OCI-LY1 (cell line): Measurements from ENCODE around the gene COMP.

Source experiments
- H2AFZ ChIP-seq: fragments of 200-600 bp; sonication (generic), shearing (Covaris generic); 2 replicates; pipeline ENCODE4 v1.6.0; 2014; ENCODE audit warnings: antibody characterized with exemption, mild to moderate bottlenecking, low read length
- H3F3A ChIP-seq: fragments of 200-600 bp; sonication (generic), shearing (Covaris generic); 2 replicates; pipeline ENCODE4 v1.6.0; 2014; ENCODE audit warnings: mild to moderate bottlenecking, antibody characterized with exemption, low read length, moderate library complexity; ENCODE audit not compliant: insufficient read depth
- H3K27ac ChIP-seq: fragments of 200-600 bp; sonication (generic); 2 replicates; pipeline ENCODE4 v1.5.1; 2014; ENCODE audit warnings: low read length, mixed run types, mild to moderate bottlenecking, low read depth; ENCODE audit not compliant: poor library complexity, severe bottlenecking
- H3K27me3 ChIP-seq: fragments of 200-600 bp; sonication (generic); 2 replicates; pipeline ENCODE4 v1.6.0; 2014; ENCODE audit warnings: antibody characterized with exemption, mild to moderate bottlenecking, low read length, moderate library complexity; ENCODE audit not compliant: insufficient read depth
- H3K36me3 ChIP-seq: fragments of 200-600 bp; sonication (generic); 2 replicates; pipeline ENCODE4 v1.6.1; 2014; ENCODE audit warnings: mild to moderate bottlenecking, antibody characterized with exemption, low read length, moderate library complexity, mixed read lengths; ENCODE audit not compliant: insufficient read depth
- H3K4me1 ChIP-seq: fragments of 200-600 bp; sonication (generic); 2 replicates; pipeline ENCODE4 v1.5.1; 2014; ENCODE audit warnings: mild to moderate bottlenecking, low read length, moderate library complexity; ENCODE audit not compliant: insufficient read depth, severe bottlenecking
- H3K4me2 ChIP-seq: fragments of 200-600 bp; sonication (generic), shearing (Covaris generic); 2 replicates; pipeline ENCODE4 v1.6.1; 2014; ENCODE audit warnings: low read length
- H3K4me3 ChIP-seq: fragments of 200-600 bp; sonication (generic); 2 replicates; pipeline ENCODE4 v1.5.1; 2014; ENCODE audit warnings: low read length, low read depth, mild to moderate bottlenecking, mixed read lengths; ENCODE audit not compliant: poor library complexity, severe bottlenecking
- H3K79me2 ChIP-seq: fragments of 200-600 bp; shearing (Covaris generic); 2 replicates; pipeline ENCODE4 v1.6.1; 2016; ENCODE audit warnings: mixed run types, low read length, mixed read lengths; ENCODE audit not compliant: insufficient read depth
- H3K9ac ChIP-seq: fragments of 200-600 bp; sonication (generic), shearing (Covaris generic); 2 replicates; pipeline ENCODE4 v1.6.1; 2014; ENCODE audit warnings: mild to moderate bottlenecking, low read length, mixed read lengths
- H3K9me2 ChIP-seq: fragments of 200-600 bp; sonication (generic), shearing (Covaris generic); 2 replicates; pipeline ENCODE4 v1.6.1; 2014; ENCODE audit warnings: low read depth, mild to moderate bottlenecking, low read length, mixed read lengths
- H3K9me3 ChIP-seq: fragments of 200-600 bp; shearing (Covaris generic); 2 replicates; pipeline ENCODE4 v1.6.1; 2014; ENCODE audit warnings: low read length, mixed read lengths
- H4K20me1 ChIP-seq: fragments of 200-600 bp; sonication (generic), shearing (Covaris generic); 2 replicates; pipeline ENCODE4 v1.6.0; 2016; ENCODE audit warnings: mild to moderate bottlenecking, low read length; ENCODE audit not compliant: insufficient read depth
- EZH2 ChIP-seq: fragments of 200-600 bp; sonication (generic), shearing (Covaris generic); IDR thresholded peaks from 2 replicates; pipeline ENCODE4 v1.8.0; 2017; ENCODE audit warnings: borderline replicate concordance, mixed run types, mild to moderate bottlenecking, antibody characterized with exemption, low read length, moderate library complexity, mixed read lengths
- TF ChIP-seq, protein P1 (sequence below): fragments of 200-600 bp; sonication (generic), shearing (Covaris generic); IDR thresholded peaks from 2 replicates; pipeline ENCODE4 v1.5.1; 2017; ENCODE audit warnings: mild to moderate bottlenecking, antibody characterized with exemption, low read length, moderate library complexity, mixed read lengths

The COMP gene

DNA sequence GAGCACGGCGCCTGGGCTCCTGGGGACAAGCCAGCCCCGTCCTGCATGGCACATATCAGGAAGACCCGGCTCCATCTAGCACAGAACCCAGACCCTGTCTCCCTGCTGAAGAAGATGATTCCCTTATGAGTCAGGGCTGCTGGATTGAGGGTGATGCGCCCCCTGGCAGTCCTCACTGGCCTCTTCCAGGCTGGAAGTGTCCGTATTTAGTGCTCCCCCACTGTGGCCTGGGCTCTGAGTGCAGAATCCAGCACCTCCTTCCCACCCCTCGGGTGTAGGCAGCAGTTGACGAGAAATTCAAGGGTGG is 14.9 kb downstream of the COMP start:
- no peak for TF ChIP-seq EZH2
- TF ChIP-seq, protein P1, sequence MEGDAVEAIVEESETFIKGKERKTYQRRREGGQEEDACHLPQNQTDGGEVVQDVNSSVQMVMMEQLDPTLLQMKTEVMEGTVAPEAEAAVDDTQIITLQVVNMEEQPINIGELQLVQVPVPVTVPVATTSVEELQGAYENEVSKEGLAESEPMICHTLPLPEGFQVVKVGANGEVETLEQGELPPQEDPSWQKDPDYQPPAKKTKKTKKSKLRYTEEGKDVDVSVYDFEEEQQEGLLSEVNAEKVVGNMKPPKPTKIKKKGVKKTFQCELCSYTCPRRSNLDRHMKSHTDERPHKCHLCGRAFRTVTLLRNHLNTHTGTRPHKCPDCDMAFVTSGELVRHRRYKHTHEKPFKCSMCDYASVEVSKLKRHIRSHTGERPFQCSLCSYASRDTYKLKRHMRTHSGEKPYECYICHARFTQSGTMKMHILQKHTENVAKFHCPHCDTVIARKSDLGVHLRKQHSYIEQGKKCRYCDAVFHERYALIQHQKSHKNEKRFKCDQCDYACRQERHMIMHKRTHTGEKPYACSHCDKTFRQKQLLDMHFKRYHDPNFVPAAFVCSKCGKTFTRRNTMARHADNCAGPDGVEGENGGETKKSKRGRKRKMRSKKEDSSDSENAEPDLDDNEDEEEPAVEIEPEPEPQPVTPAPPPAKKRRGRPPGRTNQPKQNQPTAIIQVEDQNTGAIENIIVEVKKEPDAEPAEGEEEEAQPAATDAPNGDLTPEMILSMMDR = no peak
- Histone ChIP-seq H4K20me1 (no peaks in the 10 kb centered on the region), H3K9me2 (no peaks in the 10 kb centered on the region), H3K4me2 (no peak overlapping the region), H3K27ac (no peak overlapping the region), H3K79me2 (no peaks in the 10 kb centered on the region), H3K4me1 (no peaks in the 10 kb centered on the region), H3F3A (no peaks in the 10 kb centered on the region), H3K36me3 (no peaks in the 10 kb centered on the region), H2AFZ (no peak overlapping the region), H3K9me3 (no peaks in the 10 kb centered on the region), H3K27me3 (peaks cover 18% of the 10 kb centered on the region), H3K9ac (no peak overlapping the region), H3K4me3 (no peak overlapping the region)

DNA sequence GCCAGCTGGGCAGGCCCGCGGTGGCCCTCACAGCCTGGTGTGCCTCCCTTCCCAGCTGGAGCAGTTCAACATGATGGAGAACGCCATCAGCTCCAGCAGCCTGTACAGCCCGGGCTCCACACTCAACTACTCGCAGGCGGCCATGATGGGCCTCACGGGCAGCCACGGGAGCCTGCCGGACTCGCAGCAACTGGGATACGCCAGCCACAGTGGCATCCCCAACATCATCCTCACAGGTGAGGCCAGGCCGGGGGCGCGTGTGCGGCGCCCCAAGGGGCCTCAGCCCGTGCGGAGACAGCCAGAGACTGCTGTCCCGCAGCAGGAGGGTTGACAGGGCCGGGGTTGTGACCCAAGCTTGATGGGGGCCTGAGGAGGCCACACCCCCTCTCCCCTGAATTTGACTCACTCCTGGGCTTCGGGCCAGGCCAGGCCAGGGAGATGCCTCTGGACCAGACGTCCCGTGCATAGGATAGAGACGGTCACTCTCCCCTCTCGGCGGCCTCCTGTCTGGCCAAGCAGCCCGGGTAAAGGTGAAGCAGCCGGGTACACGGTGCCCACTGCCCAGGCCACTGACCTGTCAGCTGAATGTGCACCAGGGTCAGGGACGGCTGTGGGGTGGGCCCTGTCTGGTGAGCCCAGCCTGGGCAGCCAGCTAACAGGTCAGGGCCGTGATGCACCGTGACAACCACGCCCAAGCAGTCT is 15.4 kb downstream of the COMP start:
- no peak overlapping the region for H2AFZ ChIP-seq
- H3F3A ChIP-seq = no peaks in the 10 kb centered on the region
- H3K9me3 ChIP-seq = no peaks in the 10 kb centered on the region
- no peak overlapping the region for H3K9ac ChIP-seq
- TF ChIP-seq, protein P1 = no peak
- TF ChIP-seq EZH2 = no peak
- no peaks in the 10 kb centered on the region for H3K36me3 ChIP-seq
- no peaks in the 10 kb centered on the region for H3K79me2 ChIP-seq
- no peak overlapping the region for H3K4me3 ChIP-seq
- H3K27ac ChIP-seq = no peak overlapping the region
- H3K9me2 ChIP-seq = no peaks in the 10 kb centered on the region
- H3K4me1 ChIP-seq = no peaks in the 10 kb centered on the region
- peaks cover 21% of the 10 kb centered on the region for H3K27me3 ChIP-seq
- H4K20me1 ChIP-seq = no peaks in the 10 kb centered on the region
- no peak overlapping the region for H3K4me2 ChIP-seq

DNA sequence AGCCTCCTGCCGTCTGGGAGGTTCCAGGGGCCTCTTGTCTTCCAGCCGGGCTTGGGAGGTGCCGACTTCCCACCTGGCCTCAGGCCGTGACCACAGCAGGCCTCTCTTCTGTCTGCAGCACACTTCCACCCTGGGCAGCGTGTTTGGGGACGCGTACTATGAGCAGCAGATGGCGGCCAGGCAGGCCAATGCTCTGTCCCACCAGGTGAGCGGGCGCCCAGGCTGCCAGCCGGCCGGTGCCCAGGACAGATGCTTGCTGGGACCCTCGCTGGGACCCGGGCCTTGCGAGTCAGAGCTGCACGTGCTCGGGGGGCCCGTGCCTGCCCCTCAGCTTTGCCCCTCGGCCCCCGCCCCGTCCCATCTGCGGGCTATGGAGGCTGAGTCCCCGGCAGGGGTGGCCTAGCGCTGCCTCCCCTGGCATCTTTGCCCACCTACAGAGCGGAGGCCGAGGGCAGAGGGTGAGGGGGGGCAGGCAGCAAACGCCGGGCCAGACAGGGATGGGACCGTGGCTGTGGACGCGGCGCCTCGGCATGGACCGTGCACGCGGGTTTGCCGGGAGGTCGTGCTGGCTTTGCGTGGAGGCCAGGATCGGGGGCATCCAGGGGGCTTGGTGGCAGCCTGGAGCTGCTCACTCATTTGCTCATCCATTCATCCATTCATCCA is 16.2 kb downstream of the COMP start:
- H3K27me3 ChIP-seq = peaks cover 18% of the 10 kb centered on the region
- H2AFZ ChIP-seq = no peak overlapping the region
- H4K20me1 ChIP-seq = no peaks in the 10 kb centered on the region
- no peak overlapping the region for H3K4me3 ChIP-seq
- no peak overlapping the region for H3K4me2 ChIP-seq
- no peak overlapping the region for H3K9ac ChIP-seq
- H3K36me3 ChIP-seq = no peaks in the 10 kb centered on the region
- TF ChIP-seq, protein P1 = no peak
- TF ChIP-seq EZH2 = no peak
- no peak overlapping the region for H3K27ac ChIP-seq
- H3F3A ChIP-seq = no peaks in the 10 kb centered on the region
- no peaks in the 10 kb centered on the region for H3K9me2 ChIP-seq
- no peaks in the 10 kb centered on the region for H3K79me2 ChIP-seq
- H3K9me3 ChIP-seq = no peaks in the 10 kb centered on the region
- H3K4me1 ChIP-seq = no peaks in the 10 kb centered on the region
